ENCODE results near the gene MIA2. TPM values are rescaled to one million over a fixed set of nuclear protein-coding genes. Genes with fewer than 3 reads are reported as not detected.

MIA2 gene
- total RNA-seq (2022; extraction: Qiagen RNA extraction), result 18.3 to 21.0 TPM (median 20.1 TPM) in 5 replicates

GRCh38 chr14:39233680-39234326 is at the start of gene MIA2:
MIA2 (plus strand) TSS chr14:39233915; CDS start chr14:39234115, 200 bp downstream.

GRCh38 chr14:39432179-39432618 is 198.5 kb downstream of the MIA2 start, which contains the start of gene FBXO33:
FBXO33 (minus strand) TSS chr14:39432433; CDS start chr14:39432162, 271 bp downstream.

Other genes starting within 250 kb of the MIA2 start
- 49.3 to 97.2 TPM (median 74.3 TPM) in 5 replicates for gene SEC23A, start 130.7 kb upstream of the MIA2 start, total RNA-seq (2022; extraction: Qiagen RNA extraction)
- gene GEMIN2, start 119.6 kb upstream of the MIA2 start, total RNA-seq (2022; extraction: Qiagen RNA extraction), result 20.2 to 28.4 TPM (median 22.6 TPM) in 5 replicates
- 12.4 to 15.2 TPM (median 13.3 TPM) in 5 replicates for gene TRAPPC6B, start 63.6 kb upstream of the MIA2 start, total RNA-seq (2022; extraction: Qiagen RNA extraction)
- 39.0 to 51.5 TPM (median 42.7 TPM) in 5 replicates for gene PNN, start 58.7 kb upstream of the MIA2 start, total RNA-seq (2022; extraction: Qiagen RNA extraction)
- 6.2 to 8.9 TPM (median 8.0 TPM) in 5 replicates for gene FBXO33, start 198.5 kb downstream of the MIA2 start, total RNA-seq (2022; extraction: Qiagen RNA extraction)

All from A549 treated with Mapracorat at 1 μM for 4 hours (cell line).